DOHH2 (cell line): Measurements from ENCODE around the gene LILRB5.

Experiments used
- H3F3A ChIP-seq: fragments of 200-600 bp; sonication (generic), shearing (Covaris generic); 2 replicates; pipeline ENCODE4 v1.6.0; 2016; ENCODE audit warnings: antibody characterized with exemption, mild to moderate bottlenecking; ENCODE audit not compliant: control insufficient read depth, insufficient read depth
- H3K27ac ChIP-seq: fragments of 200-600 bp; sonication (generic); 2 replicates; pipeline ENCODE4 v1.5.1; 2014; ENCODE audit warnings: low read depth, mild to moderate bottlenecking, low read length, moderate library complexity
- H3K27me3 ChIP-seq: fragments of 200-600 bp; sonication (generic); 2 replicates; pipeline ENCODE4 v1.6.1; 2014; ENCODE audit warnings: mild to moderate bottlenecking, low read length, mixed read lengths; ENCODE audit not compliant: control insufficient read depth
- H3K36me3 ChIP-seq: fragments of 200-600 bp; sonication (generic); 2 replicates; pipeline ENCODE4 v1.6.1; 2014; ENCODE audit warnings: mild to moderate bottlenecking, low read length, moderate library complexity, mixed read lengths; ENCODE audit not compliant: control insufficient read depth
- H3K4me1 ChIP-seq: fragments of 200-600 bp; sonication (generic); 2 replicates; pipeline ENCODE4 v1.6.1; 2014; ENCODE audit warnings: mild to moderate bottlenecking, low read length, mixed read lengths; ENCODE audit not compliant: control insufficient read depth
- H3K4me2 ChIP-seq: fragments of 200-600 bp; sonication (generic); 2 replicates; pipeline ENCODE4 v1.6.0; 2014; ENCODE audit warnings: mild to moderate bottlenecking, low read length, moderate library complexity
- H3K4me3 ChIP-seq: fragments of 200-600 bp; sonication (generic); 2 replicates; pipeline ENCODE4 v1.5.1; 2014; ENCODE audit warnings: mild to moderate bottlenecking, low read length, mixed read lengths
- H3K79me2 ChIP-seq: fragments of 200-600 bp; sonication (generic); 2 replicates; pipeline ENCODE4 v1.6.1; 2014; ENCODE audit warnings: mild to moderate bottlenecking, low read length, mixed read lengths; ENCODE audit not compliant: control insufficient read depth
- H3K9me2 ChIP-seq: fragments of 200-600 bp; sonication (generic); replicated peaks from 2 replicates; pipeline ENCODE4 v1.6.1; 2014; ENCODE audit warnings: mild to moderate bottlenecking, low read length, mixed read lengths; ENCODE audit not compliant: control insufficient read depth
- H3K9me3 ChIP-seq: fragments of 200-600 bp; sonication (generic); 2 replicates; pipeline ENCODE4 v1.6.1; 2014; ENCODE audit warnings: antibody characterized with exemption, low read length, mixed read lengths; ENCODE audit not compliant: control insufficient read depth, insufficient read depth
- H4K20me1 ChIP-seq: fragments of 200-600 bp; sonication (generic); 2 replicates; pipeline ENCODE4 v1.6.0; 2014; ENCODE audit warnings: low read depth, mild to moderate bottlenecking, antibody characterized with exemption, low read length, moderate library complexity; ENCODE audit not compliant: control insufficient read depth, insufficient read depth
- CTCF ChIP-seq: fragments of 200-600 bp; sonication (generic); IDR thresholded peaks from one replicate; pipeline ENCODE4 v1.5.1; 2014; ENCODE audit warnings: antibody characterized with exemption, mild to moderate bottlenecking, low read depth, low read length; ENCODE audit not compliant: poor library complexity, severe bottlenecking
- EZH2phosphoT487 ChIP-seq: fragments of 200-600 bp; sonication (generic); IDR thresholded peaks from 2 replicates; pipeline ENCODE4 v1.6.1; 2017; ENCODE audit warnings: borderline replicate concordance, mild to moderate bottlenecking, antibody characterized with exemption, low read length, moderate library complexity, mixed read lengths

LILRB5 gene

GRCh38 chr19:54256250-54257115 lies 590 bp downstream of the LILRB5 start:
- Histone ChIP-seq H3K36me3 (no peaks in the 10 kb centered on the region), H3K9me3 (no peaks in the 10 kb centered on the region), H3K4me2 (no peak overlapping the region), H3K27ac (no peak overlapping the region), H3F3A (no peaks in the 10 kb centered on the region), H3K9me2 (no peaks in the 10 kb centered on the region), H3K79me2 (no peaks in the 10 kb centered on the region), H3K4me1 (no peaks in the 10 kb centered on the region), H3K4me3 (no peak overlapping the region), H4K20me1 (no peaks in the 10 kb centered on the region), H3K27me3 (peaks cover 13% of the 10 kb centered on the region)
- no peak for TF ChIP-seq EZH2phosphoT487

- Histone ChIP-seq H3K9me2 (no peaks in the 10 kb centered on the region), H3K4me2 (no peak overlapping the region), H3F3A (no peaks in the 10 kb centered on the region), H3K4me3 (no peak overlapping the region), H3K79me2 (no peaks in the 10 kb centered on the region), H3K27me3 (peaks cover 13% of the 10 kb centered on the region), H3K27ac (no peak overlapping the region), H3K36me3 (no peaks in the 10 kb centered on the region), H4K20me1 (no peaks in the 10 kb centered on the region), H3K9me3 (no peaks in the 10 kb centered on the region), H3K4me1 (no peaks in the 10 kb centered on the region)
- TF ChIP-seq EZH2phosphoT487, result no peak
- no peak for TF ChIP-seq CTCF
Measured at GRCh38 chr19:54255105-54255775, 1.8 kb downstream of the LILRB5 start.

GRCh38 chr19:54254195-54254906 lies 2.7 kb downstream of the LILRB5 start:
- Histone ChIP-seq H3K79me2 (no peaks in the 10 kb centered on the region), H3K4me2 (no peak overlapping the region), H3K9me2 (no peaks in the 10 kb centered on the region), H3K4me1 (no peaks in the 10 kb centered on the region), H3K4me3 (no peak overlapping the region), H3F3A (0 out of 2 replicates have a peak, but pooled peaks cover 2% of the 10 kb centered on the region), H3K9me3 (no peaks in the 10 kb centered on the region), H3K36me3 (no peaks in the 10 kb centered on the region), H3K27me3 (peaks cover 13% of the 10 kb centered on the region), H4K20me1 (no peaks in the 10 kb centered on the region), H3K27ac (no peak overlapping the region)
- TF ChIP-seq EZH2phosphoT487 (no peak), CTCF (no peak)
